NCI-H1930 (cell line): ENCODE data around the gene DDR1.
A peak's percentile ranks its signal among the peaks of the same experiment; 100 is the strongest.
"Not testable (repeated sequence)": the region's sequence is repeated elsewhere in the genome, so short reads cannot be mapped to it uniquely, and the experiment has no call there.

ENCODE experiments used
- DNase-seq, 2 experiments: peaks; one replicate each; lab custom pipeline; 2025; lab: John Stamatoyannopoulos, UW

Gene DDR1

GRCh38 chr6:30883685-30884520 is at the start of gene DDR1:
Gene DDR1 (plus strand): TSS chr6:30884519. CDS start chr6:30888730, 4,211 bp downstream.
- DNase-seq = peak in 1 of 2 experiments; percentile 20

DNA sequence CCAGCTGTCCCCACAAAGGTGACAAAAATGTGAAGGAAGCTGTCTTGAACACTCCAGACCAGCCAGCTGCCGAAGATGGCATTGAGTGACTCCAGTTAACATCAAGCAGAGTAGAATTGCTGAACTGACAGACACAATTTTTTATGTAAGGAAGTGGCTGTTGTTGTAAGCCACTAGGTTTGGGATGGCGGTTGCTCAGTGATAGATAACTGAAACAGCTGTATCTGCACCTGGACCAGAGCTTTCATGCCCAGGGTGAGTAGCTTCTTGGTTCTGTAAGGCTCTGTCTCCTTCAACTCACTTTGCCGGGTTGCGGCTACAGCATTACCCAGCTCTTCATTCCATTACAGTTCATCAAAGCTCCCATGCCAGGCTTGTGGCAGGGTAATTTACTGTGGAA is 49.7 kb upstream of the DDR1 start:
- DNase-seq = no peak

DNA sequence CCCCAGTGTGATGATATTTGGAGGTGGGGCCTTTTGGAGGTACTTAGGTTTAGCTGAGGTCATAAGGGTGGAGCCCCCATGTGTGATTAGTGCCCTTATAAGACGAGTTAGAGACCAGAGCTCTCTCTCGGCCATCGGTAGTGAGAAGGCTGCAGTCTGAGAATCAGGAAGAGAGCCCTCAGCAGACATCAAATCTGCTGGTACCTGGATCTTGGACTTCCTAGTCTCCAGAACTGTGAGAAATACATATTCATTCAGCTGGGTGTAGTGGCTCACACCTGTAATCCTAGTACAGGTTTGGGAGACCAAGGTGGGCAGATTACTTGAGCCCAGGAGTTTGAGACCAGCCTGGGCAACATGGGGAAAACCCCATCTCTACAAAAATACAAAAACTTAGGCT is 48.7 kb upstream of the DDR1 start:
- no peak for DNase-seq

GRCh38 chr6:30836431-30836866 is 47.9 kb upstream of the DDR1 start:
- DNase-seq = no peak

DNA sequence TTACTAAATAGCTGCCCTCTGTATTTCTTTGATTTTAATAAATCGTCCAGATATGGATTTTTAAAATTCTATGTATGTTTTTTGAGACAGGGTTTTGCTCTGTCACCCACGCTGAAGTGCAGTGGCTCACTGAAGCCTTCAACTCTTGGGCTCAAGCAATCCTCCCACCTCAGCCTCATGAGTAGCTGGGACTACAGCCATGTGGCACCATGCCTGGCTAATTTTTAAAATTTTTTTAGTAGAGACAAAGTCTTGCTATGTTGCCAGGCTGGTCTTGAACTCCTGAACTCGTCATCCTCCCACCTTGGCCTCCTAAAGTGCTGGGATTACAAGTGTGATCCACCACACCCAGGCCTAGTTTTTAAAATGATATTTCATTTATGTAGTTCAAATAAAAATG is 47.4 kb upstream of the DDR1 start:
- DNase-seq = no peak

DNA sequence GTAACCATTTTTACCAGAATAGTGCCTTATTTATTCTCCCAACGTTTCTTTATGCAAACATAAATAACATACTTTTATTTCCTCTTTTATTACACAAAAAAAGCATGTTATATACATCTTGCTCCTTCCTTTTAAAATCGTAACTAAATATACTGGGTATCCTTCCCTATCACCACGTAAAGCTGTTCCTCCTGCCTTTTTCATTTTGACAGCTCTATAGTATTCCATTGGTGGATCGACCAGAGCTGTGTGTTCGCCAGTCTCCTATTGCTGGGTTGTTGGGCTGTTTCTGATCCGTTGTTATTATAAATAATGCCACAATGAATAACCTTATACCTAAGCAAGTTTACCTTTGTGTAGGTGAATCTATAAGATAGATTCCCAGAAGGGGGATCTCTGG is 46.9 kb upstream of the DDR1 start:
- no peak for DNase-seq

DNA sequence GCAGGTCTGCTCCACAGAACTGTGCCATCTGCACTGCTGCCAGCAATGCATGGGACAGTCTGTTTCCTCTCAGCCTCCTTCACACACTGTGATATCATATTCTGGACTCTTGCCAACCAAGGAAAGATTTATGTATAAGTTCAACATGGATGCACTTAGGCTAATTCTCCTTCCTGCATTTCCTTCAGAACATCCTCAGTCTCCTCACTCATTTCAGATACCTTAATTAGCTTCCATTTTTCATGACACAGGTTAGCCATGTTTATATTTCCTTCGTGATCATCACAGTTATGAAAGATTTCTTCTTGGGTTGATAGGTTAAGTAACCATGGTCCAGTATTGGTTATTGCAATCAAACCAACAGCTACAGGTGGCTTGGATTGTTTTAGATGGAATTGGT is 46.4 kb upstream of the DDR1 start:
- DNase-seq = no peak

- DNase-seq = no peak
These were observed 44.6 kb upstream of the DDR1 start for GRCh38 chr6:30839671-30840070.

DNA sequence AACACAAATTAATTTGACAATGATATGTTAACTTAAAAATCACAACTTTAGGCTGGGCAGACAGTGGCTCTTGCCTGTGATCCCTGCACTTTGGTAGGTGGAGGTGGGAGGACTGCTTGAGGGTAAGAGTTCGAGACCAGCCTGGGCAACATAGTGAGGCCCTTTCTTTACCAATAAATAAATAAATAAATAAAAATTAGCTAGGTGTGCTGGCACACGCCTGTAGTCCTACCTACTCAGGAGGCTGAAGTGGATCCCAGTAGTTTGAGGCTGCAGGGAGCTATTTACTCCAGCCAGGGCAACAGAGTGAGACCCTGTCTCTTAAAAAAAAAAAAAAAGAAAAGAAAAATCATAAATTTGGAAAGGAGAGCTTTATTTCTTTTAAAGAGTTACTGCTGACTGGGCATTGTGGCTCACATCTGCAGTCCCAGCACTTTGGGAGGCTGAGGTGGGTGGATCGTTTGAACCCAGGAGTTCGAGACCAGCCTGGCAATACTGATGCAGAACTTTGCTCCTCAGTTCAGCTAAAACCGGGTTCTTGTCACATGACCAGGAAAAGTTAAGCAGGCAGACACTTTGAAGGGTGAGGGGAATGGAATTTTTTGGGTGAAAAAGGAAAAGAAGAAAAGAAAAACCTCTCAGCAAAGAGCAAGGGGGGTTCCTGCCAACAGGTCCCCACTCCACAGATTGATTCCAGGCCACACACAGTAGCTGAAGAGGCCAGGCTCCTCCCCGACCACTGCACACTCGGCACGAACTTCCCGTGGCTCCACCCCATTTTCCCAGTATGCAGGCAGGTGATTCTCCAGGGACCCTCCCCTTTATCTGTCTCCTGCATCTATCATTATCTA is 44.0 kb upstream of the DDR1 start:
- DNase-seq = no peak

GRCh38 chr6:30840935-30841643 is 43.2 kb upstream of the DDR1 start:
- no peak for DNase-seq

DNA sequence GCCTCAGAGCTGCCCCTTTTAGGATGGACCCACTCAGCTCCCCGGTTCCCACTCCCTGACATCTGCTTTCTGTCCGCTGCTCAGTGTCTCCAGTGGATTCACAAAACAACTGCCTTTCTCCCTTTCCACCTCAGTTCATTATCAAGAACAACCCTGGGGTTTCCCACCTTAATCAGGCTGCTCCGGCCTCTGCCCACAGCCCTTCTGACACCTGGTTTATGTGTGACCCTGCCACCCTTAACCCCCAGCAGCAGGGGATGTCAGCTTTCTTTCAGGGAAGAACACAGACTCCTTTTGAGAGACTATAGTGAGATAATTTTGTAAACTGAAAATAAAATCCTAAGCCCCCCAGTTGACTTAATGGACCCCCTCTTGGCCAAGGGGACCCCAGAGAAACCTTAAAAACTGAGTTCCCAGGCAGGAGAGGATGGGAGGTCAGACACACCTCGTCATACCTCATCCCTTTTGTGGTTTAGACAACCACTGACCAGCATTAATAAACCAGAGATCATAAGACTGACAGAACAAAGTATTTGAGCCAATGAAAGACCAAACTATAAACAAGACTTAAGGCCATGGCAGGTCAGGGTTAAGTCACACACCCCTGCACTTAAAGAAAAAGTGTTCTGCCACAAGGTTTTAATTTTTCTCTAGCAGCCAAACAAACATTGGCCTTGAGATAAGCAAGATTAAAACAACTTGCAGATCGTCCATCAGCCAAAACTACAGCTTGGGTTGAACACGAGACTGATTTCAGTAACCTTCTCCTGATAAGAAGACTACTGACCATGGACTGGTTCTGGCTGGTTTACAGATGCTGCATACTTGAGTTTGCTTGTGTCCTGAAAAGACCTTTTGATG is 42.4 kb upstream of the DDR1 start:
- DNase-seq = no peak

- DNase-seq = no peak
These were observed 41.3 kb upstream of the DDR1 start for GRCh38 chr6:30842754-30843610.

DNA sequence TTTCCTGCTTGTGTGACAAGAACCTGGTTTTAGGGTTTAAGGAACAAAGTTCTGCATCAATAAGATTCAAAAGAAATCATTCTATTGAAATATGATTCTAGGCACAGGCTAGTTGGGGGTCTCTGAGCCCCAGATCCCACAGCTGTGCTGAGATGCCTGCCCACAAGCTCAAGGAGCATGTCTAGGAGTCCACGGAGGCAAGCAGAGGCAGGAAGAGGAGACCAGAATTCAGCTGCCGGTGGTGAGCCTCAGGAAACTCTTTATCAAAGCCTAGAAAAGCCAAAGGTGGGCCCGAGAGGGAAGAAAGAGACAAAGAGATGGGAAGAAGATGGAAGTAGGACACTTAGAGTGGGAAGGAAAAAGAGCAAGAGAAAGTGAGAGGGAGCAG is 40.7 kb upstream of the DDR1 start:
- DNase-seq = no peak

DNA sequence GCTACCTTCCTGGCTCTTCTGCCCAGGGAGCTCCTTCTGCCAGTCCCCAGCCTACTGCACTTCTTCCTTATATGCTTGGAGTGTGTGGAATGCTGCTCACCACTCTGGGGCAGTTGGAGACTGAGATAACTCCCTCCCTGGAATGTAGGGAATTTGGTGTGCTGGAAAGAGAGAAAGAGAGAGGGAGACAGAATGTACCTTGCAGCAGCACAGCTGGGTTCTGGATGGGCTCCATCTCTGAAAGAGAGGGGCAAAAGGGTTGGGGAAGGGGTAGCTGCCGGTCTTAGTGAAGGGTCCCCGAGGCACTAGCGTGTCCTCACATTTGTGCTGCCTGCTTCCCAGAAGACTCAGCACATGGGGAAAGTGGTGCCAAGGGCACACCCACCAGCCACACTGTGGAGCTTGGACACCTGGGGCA is 40.2 kb upstream of the DDR1 start:
- no peak for DNase-seq

DNA sequence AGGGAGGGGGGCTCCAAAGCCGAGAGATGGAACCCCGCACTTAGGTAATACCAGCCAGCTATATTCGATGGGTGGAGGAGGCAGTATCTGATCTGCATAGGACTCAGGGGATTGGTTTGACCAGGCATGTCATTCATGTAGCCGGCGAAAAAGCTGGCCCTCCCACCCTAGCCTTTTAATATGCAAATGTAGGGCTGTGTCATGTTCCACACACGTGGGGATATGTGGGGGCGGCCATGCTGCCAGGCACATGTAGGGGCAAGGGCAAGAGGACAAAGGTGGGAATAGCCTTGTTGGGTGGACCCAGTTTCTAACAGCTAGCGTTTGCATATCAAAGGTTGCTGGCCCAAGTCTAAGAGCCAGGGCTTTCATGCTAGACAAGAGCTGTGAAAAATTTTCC is 39.1 kb upstream of the DDR1 start:
- DNase-seq = no peak

GRCh38 chr6:30847421-30847970 is 36.8 kb upstream of the DDR1 start:
- DNase-seq = no peak

GRCh38 chr6:30847971-30848436 is 36.3 kb upstream of the DDR1 start:
- DNase-seq = no peak

- no peak for DNase-seq
These were observed 34.2 kb upstream of the DDR1 start for GRCh38 chr6:30849903-30850651.

- not testable (repeated sequence) for DNase-seq
These were observed 31.9 kb upstream of the DDR1 start for GRCh38 chr6:30852459-30852858.
